K562 (cell line): ENCODE data around the gene S100A8.

ENCODE experiments used
- HNRNPUL1 ChIP-seq: fragments of 200-400 bp; formaldehyde crosslinking; IDR thresholded peaks from 2 replicates; pipeline ENCODE4 v1.6.1; 2017; ENCODE audit warnings: low read length
- PHF8 ChIP-seq: fragments of 200-600 bp; sonication (generic); IDR thresholded peaks from 2 replicates; pipeline ENCODE4 v1.6.1; 2012; ENCODE audit warnings: mixed run types, mild to moderate bottlenecking, inconsistent platforms, low read length, moderate library complexity, borderline replicate concordance
- RBFOX2 ChIP-seq: fragments of 200-400 bp; formaldehyde crosslinking; IDR thresholded peaks from 2 replicates; pipeline ENCODE4 v1.6.1; 2017; ENCODE audit warnings: low read depth, mild to moderate bottlenecking, low read length, moderate library complexity
- TF ChIP-seq, protein P1 (sequence below): sonication (generic); formaldehyde crosslinking; IDR thresholded peaks from 2 replicates; pipeline ENCODE4 v1.9.0; 2022; ENCODE audit warnings: mild to moderate bottlenecking, missing genetic modification reagents
- TF ChIP-seq, protein P2 (sequence below), 3 experiments: IDR thresholded peaks in 2 of 3; conservative IDR thresholded peaks in 1 of 3; 2 replicates each; pipeline ENCODE4 v1.5.1; 2011 to 2012; ENCODE audit warnings: low read length in 3 of 3, mild to moderate bottlenecking in 3 of 3, control low read depth in 2 of 3, improper control_type of control experiment in 1 of 3, inconsistent platforms in 1 of 3, low read depth in 1 of 3, mixed read lengths in 1 of 3, moderate library complexity in 1 of 3; ENCODE audit not compliant: insufficient read depth in 2 of 3

GRCh38 chr1:153349363-153350320, 41.2 kb downstream of the S100A8 start:
- TF ChIP-seq PHF8 (no peak), HNRNPUL1 (no peak), RBFOX2 (no peak)
- TF ChIP-seq, protein P1, sequence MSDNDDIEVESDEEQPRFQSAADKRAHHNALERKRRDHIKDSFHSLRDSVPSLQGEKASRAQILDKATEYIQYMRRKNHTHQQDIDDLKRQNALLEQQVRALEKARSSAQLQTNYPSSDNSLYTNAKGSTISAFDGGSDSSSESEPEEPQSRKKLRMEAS (CRISPR knock-in tag), result no peak
- TF ChIP-seq, protein P2, sequence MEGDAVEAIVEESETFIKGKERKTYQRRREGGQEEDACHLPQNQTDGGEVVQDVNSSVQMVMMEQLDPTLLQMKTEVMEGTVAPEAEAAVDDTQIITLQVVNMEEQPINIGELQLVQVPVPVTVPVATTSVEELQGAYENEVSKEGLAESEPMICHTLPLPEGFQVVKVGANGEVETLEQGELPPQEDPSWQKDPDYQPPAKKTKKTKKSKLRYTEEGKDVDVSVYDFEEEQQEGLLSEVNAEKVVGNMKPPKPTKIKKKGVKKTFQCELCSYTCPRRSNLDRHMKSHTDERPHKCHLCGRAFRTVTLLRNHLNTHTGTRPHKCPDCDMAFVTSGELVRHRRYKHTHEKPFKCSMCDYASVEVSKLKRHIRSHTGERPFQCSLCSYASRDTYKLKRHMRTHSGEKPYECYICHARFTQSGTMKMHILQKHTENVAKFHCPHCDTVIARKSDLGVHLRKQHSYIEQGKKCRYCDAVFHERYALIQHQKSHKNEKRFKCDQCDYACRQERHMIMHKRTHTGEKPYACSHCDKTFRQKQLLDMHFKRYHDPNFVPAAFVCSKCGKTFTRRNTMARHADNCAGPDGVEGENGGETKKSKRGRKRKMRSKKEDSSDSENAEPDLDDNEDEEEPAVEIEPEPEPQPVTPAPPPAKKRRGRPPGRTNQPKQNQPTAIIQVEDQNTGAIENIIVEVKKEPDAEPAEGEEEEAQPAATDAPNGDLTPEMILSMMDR (IDR thresholded peaks at IDR 0.05 in 2 of 3, conservative IDR thresholded peaks at IDR 0.05 in 1 of 3; ENCODE audit: insufficient read depth in 2 of 3, low read depth in 1 of 3, low read length in 3 of 3), result no peak
